HG02973 (cell line): ENCODE data around the gene INTS3.
"Not testable (repeated sequence)": the region's sequence is repeated elsewhere in the genome, so short reads cannot be mapped to it uniquely, and the experiment has no call there.

Experiments
- ATAC-seq: cut with Tn5 transposase; IDR thresholded peaks from one replicate; pipeline ENCODE4 v1.9.1; 2021; ENCODE audit warnings: moderate library complexity; ENCODE audit not compliant: unreplicated experiment

INTS3 gene

GRCh38 chr1:153698923-153699714 lies 28.7 kb upstream of the INTS3 start:
- no peak for ATAC-seq

GRCh38 chr1:153699768-153700167 lies 28.1 kb upstream of the INTS3 start:
- ATAC-seq: no peak

- ATAC-seq: no peak
These were observed 22.4 kb upstream of the INTS3 start for GRCh38 chr1:153705484-153705883.

GRCh38 chr1:153711026-153711425 lies 16.8 kb upstream of the INTS3 start:
- no peak for ATAC-seq

- ATAC-seq: not testable (repeated sequence)
These were observed 11.6 kb upstream of the INTS3 start for GRCh38 chr1:153716211-153716610.

GRCh38 chr1:153717330-153717729 lies 10.5 kb upstream of the INTS3 start:
- ATAC-seq: no peak

- ATAC-seq: no peak
These were observed 4.2 kb upstream of the INTS3 start for GRCh38 chr1:153723687-153724086.

- not testable (repeated sequence) for ATAC-seq
These were observed 3.2 kb upstream of the INTS3 start for GRCh38 chr1:153724634-153725033.

- ATAC-seq: no peak
These were observed 636 bp downstream of the INTS3 start for GRCh38 chr1:153728305-153729066.

GRCh38 chr1:153730468-153730988 lies 2.7 kb downstream of the INTS3 start:
- no peak for ATAC-seq

GRCh38 chr1:153733970-153734369 lies 6.1 kb downstream of the INTS3 start:
- ATAC-seq: no peak

- no peak for ATAC-seq
These were observed 6.7 kb downstream of the INTS3 start for GRCh38 chr1:153734396-153735089.

GRCh38 chr1:153735090-153735420 lies 7.2 kb downstream of the INTS3 start:
- ATAC-seq: no peak

- ATAC-seq: no peak
These were observed 14.1 kb downstream of the INTS3 start for GRCh38 chr1:153741986-153742385.

GRCh38 chr1:153742411-153743142 lies 14.7 kb downstream of the INTS3 start:
- ATAC-seq: peak; percentile 50

GRCh38 chr1:153745417-153745816 lies 17.6 kb downstream of the INTS3 start:
- ATAC-seq: no peak

GRCh38 chr1:153746174-153746573 lies 18.3 kb downstream of the INTS3 start:
- ATAC-seq: no peak

- no peak for ATAC-seq
These were observed 21.1 kb downstream of the INTS3 start for GRCh38 chr1:153748903-153749302.

GRCh38 chr1:153749408-153750005 lies 21.7 kb downstream of the INTS3 start:
- ATAC-seq: peak; percentile 83
